ENCODE results near the gene CD109.

- TF ChIP-seq RAD21 (IDR thresholded peaks at IDR 0.05; ENCODE audit: low read depth), result no peak
- TF ChIP-seq MAX (IDR thresholded peaks at IDR 0.05), result no peak
- TF ChIP-seq YY1 (IDR thresholded peaks at IDR 0.05; ENCODE audit: low read depth), result no peak
- TF ChIP-seq CEBPB (IDR thresholded peaks at IDR 0.05), result no peak
These were observed 177.1 kb downstream of the CD109 start for GRCh38 chr6:73873081-73873480.

Measured in Ishikawa (cell line).